Smooth muscle cell (in vitro differentiated cells): Measurements from ENCODE around the gene ZNF276. TPM values are rescaled to one million over a fixed set of nuclear protein-coding genes. Genes with fewer than 3 reads are reported as not detected.

Experiments
- DNase-seq: peaks from one replicate; lab custom pipeline; 2025; ENCODE audit not compliant: unreplicated experiment; lab: John Stamatoyannopoulos, UW
- H2AFZ ChIP-seq: fragments of 200-600 bp; sonication (generic); 2 replicates; pipeline ENCODE4 v1.6.0; 2016; ENCODE audit warnings: antibody characterized with exemption, low read depth, mild to moderate bottlenecking
- H3F3A ChIP-seq: fragments of 200-600 bp; sonication (generic); 2 replicates; pipeline ENCODE4 v1.6.0; 2017; ENCODE audit warnings: antibody characterized with exemption, low read depth
- H3K27ac ChIP-seq: fragments of 200-600 bp; sonication (generic); 2 replicates; pipeline ENCODE4 v1.5.1; 2016; ENCODE audit warnings: low read depth, mild to moderate bottlenecking
- H3K27me3 ChIP-seq: fragments of 200-600 bp; sonication (generic); 2 replicates; pipeline ENCODE4 v1.6.1; 2016; ENCODE audit warnings: low read depth, mild to moderate bottlenecking
- H3K36me3 ChIP-seq: fragments of 200-600 bp; sonication (generic); 2 replicates; pipeline ENCODE4 v1.5.1; 2016; ENCODE audit warnings: low read depth
- H3K4me1 ChIP-seq: fragments of 200-600 bp; sonication (generic); 2 replicates; pipeline ENCODE4 v1.5.1; 2016; ENCODE audit warnings: low read depth
- H3K4me2 ChIP-seq: fragments of 200-600 bp; sonication (generic); 2 replicates; pipeline ENCODE4 v1.6.0; 2016; ENCODE audit warnings: mild to moderate bottlenecking
- H3K4me3 ChIP-seq: fragments of 200-600 bp; sonication (generic); 2 replicates; pipeline ENCODE4 v1.5.1; 2016; ENCODE audit warnings: mild to moderate bottlenecking
- H3K79me2 ChIP-seq: fragments of 200-600 bp; sonication (generic); 2 replicates; pipeline ENCODE4 v1.6.0; 2016; ENCODE audit warnings: low read depth, mild to moderate bottlenecking
- H3K9ac ChIP-seq: fragments of 200-600 bp; sonication (generic); 2 replicates; pipeline ENCODE4 v1.6.0; 2016; ENCODE audit warnings: low read depth
- H3K9me3 ChIP-seq: fragments of 200-600 bp; sonication (generic); replicated peaks from 2 replicates; pipeline ENCODE4 v1.5.1; 2016; ENCODE audit warnings: low read depth
- H4K20me1 ChIP-seq: fragments of 200-600 bp; sonication (generic); 2 replicates; pipeline ENCODE4 v1.6.0; 2016; ENCODE audit warnings: low read depth
- WGBS: methylation state at CpG from one replicate; pipeline ENCODE4 v1.1.7; 2016; ENCODE audit warnings: low lambda C conversion rate; 5-methylcytosine and 5-hydroxymethylcytosine counted together
- polyA plus RNA-seq: library from polyadenylated mRNA; unstranded; fragments of >200 nt; fragmentation: Nextera tagmentation; extraction: Ambion mirVana; gene quantifications from 2 replicates; pipeline ENCODE4 v1.2.1, GENCODE V29; 2016
- total RNA-seq: library from RNA; depleted of rRNA; stranded (reverse); fragments of >200 nt; gene quantifications from 2 replicates; pipeline ENCODE4 v1.2.3, GENCODE V29; 2014
- TF ChIP-seq, protein P1 (sequence below): fragments of 200-600 bp; sonication (generic); IDR thresholded peaks from 2 replicates; pipeline ENCODE4 v1.5.1; 2017; ENCODE audit warnings: borderline replicate concordance, mild to moderate bottlenecking, antibody characterized with exemption; ENCODE audit not compliant: insufficient read depth, poor library complexity, severe bottlenecking

ZNF276 gene
- total and polyA plus RNA-seq, 2 experiments from 2014 or later: 8.0 to 11.0 TPM

DNA sequence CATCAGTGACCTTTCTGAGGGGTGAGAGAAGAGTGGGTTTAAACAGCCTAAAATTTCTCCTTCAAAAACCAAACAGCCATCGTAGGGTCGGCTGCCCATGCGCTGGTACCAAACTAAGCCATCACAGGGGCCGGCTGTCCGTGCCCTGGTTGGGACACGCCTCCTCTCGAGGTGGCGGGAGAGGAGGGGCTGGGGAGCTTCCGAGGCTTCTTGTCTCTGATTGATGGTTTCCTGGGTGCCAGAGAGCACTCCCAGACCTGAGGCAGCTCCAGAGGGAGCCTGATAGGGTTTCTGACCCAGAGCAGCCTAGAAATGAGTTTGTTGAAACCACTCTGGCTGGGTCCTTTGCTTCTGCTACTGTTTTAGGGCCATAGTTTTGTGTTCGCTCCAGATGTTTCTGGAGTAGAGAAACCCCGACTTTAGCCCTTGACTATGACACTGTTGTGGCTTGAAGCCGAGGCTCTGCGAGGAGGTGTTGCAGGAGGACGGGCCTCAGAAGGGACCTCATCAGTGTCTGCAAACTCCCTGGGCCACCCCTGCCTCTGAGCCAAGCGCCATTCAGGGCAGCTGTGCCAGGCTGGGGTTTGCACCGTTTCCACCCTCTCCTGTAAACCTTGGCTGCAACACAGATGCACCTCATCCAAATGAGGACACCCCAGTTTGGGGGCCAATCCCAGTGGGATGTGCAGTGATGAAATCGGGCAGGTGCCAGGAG, 6.2 kb downstream of the ZNF276 start:
- Histone ChIP-seq H4K20me1 (peaks cover 48% of the 10 kb centered on the region), H2AFZ (no peak overlapping the region), H3K4me1 (peaks cover 3% of the 10 kb centered on the region), H3F3A (no peaks in the 10 kb centered on the region), H3K9me3 (no peaks in the 10 kb centered on the region), H3K4me2 (no peak overlapping the region), H3K36me3 (no peaks in the 10 kb centered on the region), H3K27ac (no peak overlapping the region), H3K4me3 (no peak overlapping the region), H3K9ac (no peak overlapping the region), H3K27me3 (no peaks in the 10 kb centered on the region), H3K79me2 (peaks cover 29% of the 10 kb centered on the region)
- WGBS: 85% methylated on average over 17 of the region's 17 CpGs
- TF ChIP-seq, protein P1, sequence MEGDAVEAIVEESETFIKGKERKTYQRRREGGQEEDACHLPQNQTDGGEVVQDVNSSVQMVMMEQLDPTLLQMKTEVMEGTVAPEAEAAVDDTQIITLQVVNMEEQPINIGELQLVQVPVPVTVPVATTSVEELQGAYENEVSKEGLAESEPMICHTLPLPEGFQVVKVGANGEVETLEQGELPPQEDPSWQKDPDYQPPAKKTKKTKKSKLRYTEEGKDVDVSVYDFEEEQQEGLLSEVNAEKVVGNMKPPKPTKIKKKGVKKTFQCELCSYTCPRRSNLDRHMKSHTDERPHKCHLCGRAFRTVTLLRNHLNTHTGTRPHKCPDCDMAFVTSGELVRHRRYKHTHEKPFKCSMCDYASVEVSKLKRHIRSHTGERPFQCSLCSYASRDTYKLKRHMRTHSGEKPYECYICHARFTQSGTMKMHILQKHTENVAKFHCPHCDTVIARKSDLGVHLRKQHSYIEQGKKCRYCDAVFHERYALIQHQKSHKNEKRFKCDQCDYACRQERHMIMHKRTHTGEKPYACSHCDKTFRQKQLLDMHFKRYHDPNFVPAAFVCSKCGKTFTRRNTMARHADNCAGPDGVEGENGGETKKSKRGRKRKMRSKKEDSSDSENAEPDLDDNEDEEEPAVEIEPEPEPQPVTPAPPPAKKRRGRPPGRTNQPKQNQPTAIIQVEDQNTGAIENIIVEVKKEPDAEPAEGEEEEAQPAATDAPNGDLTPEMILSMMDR: no peak
- no peak for DNase-seq

DNA sequence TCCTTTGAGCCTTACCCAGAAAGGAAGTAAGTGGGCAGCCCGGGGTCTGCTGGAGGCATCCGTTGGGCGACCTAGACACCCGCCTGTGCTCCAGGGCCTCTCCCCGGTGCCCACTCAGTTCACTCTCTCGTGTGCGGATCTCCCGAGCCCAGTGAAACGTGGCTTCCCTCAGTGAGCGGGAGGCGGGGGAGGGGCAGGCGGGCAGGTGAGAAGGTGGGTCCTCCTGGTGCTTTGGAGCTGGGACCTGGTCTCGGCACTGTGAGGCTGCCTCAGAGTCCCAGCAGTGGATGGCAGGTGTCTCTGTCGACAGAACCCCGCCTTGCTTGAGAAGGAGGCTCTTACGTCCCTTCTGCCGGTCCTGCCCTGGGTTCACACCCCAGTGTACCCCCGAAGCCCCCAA, 8.0 kb downstream of the ZNF276 start:
- no peaks in the 10 kb centered on the region for H3F3A ChIP-seq
- H3K36me3 ChIP-seq: peaks cover 6% of the 10 kb centered on the region
- peaks cover 12% of the 10 kb centered on the region for H3K79me2 ChIP-seq
- H4K20me1 ChIP-seq: peaks cover 31% of the 10 kb centered on the region
- TF ChIP-seq, protein P1: no peak
- WGBS: 97% methylated on average over 16 of the region's 18 CpGs
- H3K27me3 ChIP-seq: no peaks in the 10 kb centered on the region
- H3K9me3 ChIP-seq: no peaks in the 10 kb centered on the region
- H2AFZ ChIP-seq: no peak overlapping the region
- H3K4me1 ChIP-seq: no peaks in the 10 kb centered on the region
- no peak for DNase-seq
- no peak overlapping the region for H3K4me3 ChIP-seq
- H3K27ac ChIP-seq: no peak overlapping the region
- H3K9ac ChIP-seq: no peak overlapping the region
- no peak overlapping the region for H3K4me2 ChIP-seq

DNA sequence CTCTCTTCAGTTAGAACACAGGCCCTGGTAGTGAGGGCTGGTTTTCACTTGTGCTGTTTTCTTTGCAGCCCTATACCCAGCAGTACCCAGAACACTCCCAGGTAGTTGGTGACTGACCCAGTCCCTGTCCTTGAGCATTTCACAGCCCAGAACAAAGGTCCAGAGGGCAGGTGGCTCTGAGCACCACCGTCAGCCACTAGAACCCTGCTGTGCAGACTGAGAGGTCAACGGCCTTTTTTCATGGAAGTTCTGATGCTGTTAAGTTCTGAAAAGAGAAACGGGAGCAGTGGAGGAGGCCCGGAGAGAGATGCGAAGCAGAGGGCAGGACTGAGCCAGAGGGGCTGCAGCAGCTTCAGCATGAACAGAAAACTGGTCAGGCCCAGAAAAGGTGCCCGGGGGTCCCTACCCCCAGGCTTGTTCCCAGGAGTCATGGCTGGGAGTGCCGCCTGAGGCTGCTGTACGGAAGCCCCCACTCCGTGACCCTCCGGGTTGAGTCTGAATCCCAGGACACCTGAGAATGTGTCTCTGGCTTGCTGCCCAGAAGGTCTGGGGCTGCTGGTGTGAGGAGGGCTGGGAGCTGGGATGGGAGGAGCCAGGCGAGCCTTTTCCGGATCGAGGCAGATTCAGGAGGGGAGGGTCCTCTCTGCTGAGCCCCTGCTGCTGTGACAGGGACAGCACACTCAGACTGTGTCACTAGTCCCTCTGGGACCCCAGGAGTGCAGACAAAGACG, 8.7 kb downstream of the ZNF276 start:
- Histone ChIP-seq H2AFZ (no peak overlapping the region), H3K27me3 (no peaks in the 10 kb centered on the region), H3K79me2 (peaks cover 4% of the 10 kb centered on the region), H3K9me3 (no peaks in the 10 kb centered on the region), H3K36me3 (peaks cover 6% of the 10 kb centered on the region), H3K4me2 (no peak overlapping the region), H3K27ac (no peak overlapping the region), H3K9ac (no peak overlapping the region), H4K20me1 (peaks cover 24% of the 10 kb centered on the region), H3K4me3 (no peak overlapping the region), H3F3A (no peaks in the 10 kb centered on the region), H3K4me1 (no peaks in the 10 kb centered on the region)
- 83% methylated on average over 14 of the region's 14 CpGs for WGBS
- TF ChIP-seq, protein P1: no peak
- no peak for DNase-seq
